GM23338 (cell line): Measurements from ENCODE around the gene IQGAP2.

Source experiments
- CREB1 ChIP-seq: fragments of 250-450 bp; sonication (Bioruptor Pico); IDR thresholded peaks from 2 replicates; pipeline ENCODE4 v1.5.0; 2020; ENCODE audit warnings: low read depth, mild to moderate bottlenecking, moderate library complexity
- CTCF ChIP-seq, 2 experiments: fragments of 200-600 bp in 1 of 2; sonication (generic) in 1 of 2; conservative IDR thresholded peaks; 2 replicates each; pipeline versions ENCODE4 v1.5.1 to v1.6.1; 2016 to 2017; ENCODE audit warnings: antibody characterized with exemption in 2 of 2, low read depth in 2 of 2, mild to moderate bottlenecking in 2 of 2, moderate library complexity in 1 of 2
- ETS1 ChIP-seq: IDR thresholded peaks from 2 replicates; pipeline ENCODE4 v1.6.1; 2016; ENCODE audit warnings: antibody characterized with exemption
- EZH2 ChIP-seq: fragments of 200-600 bp; sonication (generic); IDR thresholded peaks from one replicate; pipeline ENCODE4 v1.8.0; 2017; ENCODE audit warnings: antibody characterized with exemption, mild to moderate bottlenecking, low read depth; ENCODE audit not compliant: unreplicated experiment
- EZH2phosphoT487 ChIP-seq: fragments of 200-600 bp; sonication (generic); IDR thresholded peaks from one replicate; pipeline ENCODE4 v1.8.1; 2018; ENCODE audit warnings: antibody characterized with exemption; ENCODE audit not compliant: unreplicated experiment
- JUNB ChIP-seq: IDR thresholded peaks from one replicate; pipeline ENCODE4 v1.6.1; 2016; ENCODE audit warnings: antibody characterized with exemption; ENCODE audit not compliant: unreplicated experiment
- NANOG ChIP-seq: IDR thresholded peaks from 2 replicates; pipeline ENCODE4 v1.6.1; 2016; ENCODE audit warnings: antibody characterized with exemption, borderline replicate concordance
- POLR2AphosphoS5 ChIP-seq: IDR thresholded peaks from 2 replicates; pipeline ENCODE4 v1.6.1; 2016; ENCODE audit warnings: antibody characterized with exemption, low read depth
- REST ChIP-seq: IDR thresholded peaks from one replicate; pipeline ENCODE4 v1.6.1; 2018; ENCODE audit warnings: antibody characterized with exemption; ENCODE audit not compliant: unreplicated experiment
- STAT1 ChIP-seq: IDR thresholded peaks from one replicate; pipeline ENCODE4 v1.6.1; 2016; ENCODE audit warnings: antibody characterized with exemption; ENCODE audit not compliant: unreplicated experiment
- ZNF114 ChIP-seq: fragments of 250-450 bp; sonication (Bioruptor Pico); IDR thresholded peaks from 2 replicates; pipeline ENCODE4 v1.5.0; 2020; ENCODE audit warnings: mild to moderate bottlenecking, moderate library complexity
- ZNF331 ChIP-seq: fragments of 250-450 bp; sonication (Bioruptor Pico); IDR thresholded peaks from 2 replicates; pipeline ENCODE4 v1.5.0; 2020; ENCODE audit warnings: low read depth, mild to moderate bottlenecking, moderate library complexity
- ZNF462 ChIP-seq: fragments of 250-450 bp; sonication (Bioruptor Pico); IDR thresholded peaks from 2 replicates; pipeline ENCODE4 v1.5.0; 2020; ENCODE audit warnings: mild to moderate bottlenecking, moderate library complexity

- TF ChIP-seq CTCF (conservative IDR thresholded peaks at IDR 0.05; ENCODE audit: low read depth in 2 of 2) (no peak), EZH2 (no peak), ETS1 (no peak), CREB1 (CRISPR knock-in tag) (no peak), EZH2phosphoT487 (no peak), POLR2AphosphoS5 (no peak), REST (no peak), NANOG (no peak), JUNB (no peak), STAT1 (no peak), ZNF331 (no peak), ZNF114 (CRISPR knock-in tag) (no peak), ZNF462 (CRISPR knock-in tag) (no peak)
These were observed 42.0 kb downstream of the IQGAP2 start for GRCh38 chr5:76445063-76445462.
